HEK293 (cell line): ENCODE data around the gene NME5.

ENCODE experiments used
- AEBP2 ChIP-seq: fragments of 450-650 bp; formaldehyde crosslinking; IDR thresholded peaks from 2 replicates; pipeline ENCODE4 v1.5.1; 2016; ENCODE audit warnings: missing biosample characterization, missing genetic modification characterization, borderline replicate concordance
- SP3 ChIP-seq: fragments of 450-650 bp; formaldehyde crosslinking; IDR thresholded peaks from 2 replicates; pipeline ENCODE4 v1.5.1; 2016; ENCODE audit warnings: missing biosample characterization, missing genetic modification characterization
- ZBTB8A ChIP-seq: fragments of 450-650 bp; formaldehyde crosslinking; IDR thresholded peaks from 2 replicates; pipeline ENCODE4 v1.5.1; 2016; ENCODE audit warnings: missing biosample characterization, missing genetic modification characterization
- ZNF121 ChIP-seq: fragments of 450-650 bp; formaldehyde crosslinking; IDR thresholded peaks from 2 replicates; pipeline ENCODE4 v1.5.1; 2016; ENCODE audit warnings: missing biosample characterization, missing genetic modification characterization
- ZNF274 ChIP-seq, 2 experiments: fragments of 200-500 bp in 1 of 2; fragments of 450-650 bp in 1 of 2; sonication (Bioruptor generic) in 1 of 2; formaldehyde crosslinking in 1 of 2; IDR thresholded peaks; 2 replicates each; pipeline versions ENCODE4 v1.5.1 to v1.6.1; 2014 to 2016; ENCODE audit warnings: borderline replicate concordance in 1 of 2, inconsistent platforms in 1 of 2, low read length in 1 of 2, missing biosample characterization in 1 of 2, missing genetic modification characterization in 1 of 2
- ZNF518A ChIP-seq: fragments of 450-650 bp; formaldehyde crosslinking; conservative IDR thresholded peaks from 2 replicates; pipeline ENCODE4 v1.5.1; 2016; ENCODE audit warnings: low read depth, missing biosample characterization, missing genetic modification characterization
- ZNF768 ChIP-seq: fragments of 450-650 bp; formaldehyde crosslinking; IDR thresholded peaks from 2 replicates; pipeline ENCODE4 v1.5.1; 2018; ENCODE audit warnings: missing biosample characterization, mild to moderate bottlenecking, missing genetic modification characterization
- ZXDB ChIP-seq: fragments of 450-650 bp; formaldehyde crosslinking; IDR thresholded peaks from 2 replicates; pipeline ENCODE4 v1.5.1; 2016; ENCODE audit warnings: missing biosample characterization, missing genetic modification characterization
- TF ChIP-seq, protein P1 (sequence below): fragments of 450-650 bp; formaldehyde crosslinking; IDR thresholded peaks from 2 replicates; pipeline ENCODE4 v1.5.1; 2016; ENCODE audit warnings: missing biosample characterization, missing genetic modification characterization
- TF ChIP-seq, protein P2 (sequence below): fragments of 450-650 bp; formaldehyde crosslinking; IDR thresholded peaks from 2 replicates; pipeline ENCODE4 v1.5.1; 2016; ENCODE audit warnings: missing biosample characterization, missing genetic modification characterization

GRCh38 chr5:138163721-138164120, 24.5 kb upstream of the NME5 start:
- TF ChIP-seq ZBTB8A, result no peak
- TF ChIP-seq, protein P1, sequence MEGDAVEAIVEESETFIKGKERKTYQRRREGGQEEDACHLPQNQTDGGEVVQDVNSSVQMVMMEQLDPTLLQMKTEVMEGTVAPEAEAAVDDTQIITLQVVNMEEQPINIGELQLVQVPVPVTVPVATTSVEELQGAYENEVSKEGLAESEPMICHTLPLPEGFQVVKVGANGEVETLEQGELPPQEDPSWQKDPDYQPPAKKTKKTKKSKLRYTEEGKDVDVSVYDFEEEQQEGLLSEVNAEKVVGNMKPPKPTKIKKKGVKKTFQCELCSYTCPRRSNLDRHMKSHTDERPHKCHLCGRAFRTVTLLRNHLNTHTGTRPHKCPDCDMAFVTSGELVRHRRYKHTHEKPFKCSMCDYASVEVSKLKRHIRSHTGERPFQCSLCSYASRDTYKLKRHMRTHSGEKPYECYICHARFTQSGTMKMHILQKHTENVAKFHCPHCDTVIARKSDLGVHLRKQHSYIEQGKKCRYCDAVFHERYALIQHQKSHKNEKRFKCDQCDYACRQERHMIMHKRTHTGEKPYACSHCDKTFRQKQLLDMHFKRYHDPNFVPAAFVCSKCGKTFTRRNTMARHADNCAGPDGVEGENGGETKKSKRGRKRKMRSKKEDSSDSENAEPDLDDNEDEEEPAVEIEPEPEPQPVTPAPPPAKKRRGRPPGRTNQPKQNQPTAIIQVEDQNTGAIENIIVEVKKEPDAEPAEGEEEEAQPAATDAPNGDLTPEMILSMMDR (tag by site-specific recombination), result no peak
- TF ChIP-seq AEBP2 (tag by site-specific recombination), result no peak
- TF ChIP-seq, protein P2, sequence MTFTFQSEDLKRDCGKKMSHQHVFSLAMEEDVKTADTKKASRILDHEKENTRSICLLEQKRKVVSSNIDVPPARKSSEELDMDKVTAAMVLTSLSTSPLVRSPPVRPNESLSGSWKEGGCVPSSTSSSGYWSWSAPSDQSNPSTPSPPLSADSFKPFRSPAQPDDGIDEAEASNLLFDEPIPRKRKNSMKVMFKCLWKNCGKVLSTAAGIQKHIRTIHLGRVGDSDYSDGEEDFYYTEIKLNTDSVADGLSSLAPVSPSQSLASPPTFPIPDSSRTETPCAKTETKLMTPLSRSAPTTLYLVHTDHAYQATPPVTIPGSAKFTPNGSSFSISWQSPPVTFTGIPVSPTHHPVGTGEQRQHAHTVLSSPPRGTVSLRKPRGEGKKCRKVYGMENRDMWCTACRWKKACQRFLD (tag by site-specific recombination), result no peak
- TF ChIP-seq ZNF518A (tag by site-specific recombination), result no peak
- TF ChIP-seq SP3, result no peak
- no peak for TF ChIP-seq ZNF274 (IDR thresholded peaks at IDR 0.05; ENCODE audit: low read length)
- no peak for TF ChIP-seq ZNF274 (tag by site-specific recombination; IDR thresholded peaks at IDR 0.05; ENCODE audit: borderline replicate concordance)
- TF ChIP-seq ZXDB (tag by site-specific recombination), result no peak
- TF ChIP-seq ZNF768 (tag by site-specific recombination), result no peak
- TF ChIP-seq ZNF121 (tag by site-specific recombination), result no peak
